ENCODE measurements around the gene SLC5A11. TPM values are rescaled to one million over a fixed set of nuclear protein-coding genes. Genes with fewer than 3 reads are reported as not detected.

SLC5A11 gene
- total RNA-seq, 1 experiment from 2014 or later = 0.22 TPM

GRCh38 chr16:24869033-24869432 is 23.3 kb downstream of the SLC5A11 start:
- no peaks in the 10 kb centered on the region for H3K79me1 ChIP-seq (ENCODE audit: insufficient read depth, low read depth, low read length, poor library complexity, severe bottlenecking)
- H3T11ph ChIP-seq (ENCODE audit: low read length) = no peak overlapping the region
- no peaks in the 10 kb centered on the region for H3K9me3 ChIP-seq (ENCODE audit: control insufficient read depth, low read depth, low read length)
- no peaks in the 10 kb centered on the region for H3K23me2 ChIP-seq (ENCODE audit: insufficient read length, low read depth, low read length, poor library complexity, severe bottlenecking)
- Mint-ChIP-seq H3K9me3 (peaks cover 4 to 5% of the 10 kb centered on the region in 2 experiments; a peak in 4 of 5 replicates), H3K4me1 (no peaks in the 10 kb centered on the region), H3K27me3 (ENCODE audit: low read depth) (no peaks in the 10 kb centered on the region; the same call in 1 of the 2 replicates), H3K36me3 (ENCODE audit: insufficient read depth in 1 of 3, low read depth in 3 of 3) (no peaks in the 10 kb centered on the region), H3K4me3 (no peak overlapping the region), H3K27ac (no peak overlapping the region)
- H4K5ac ChIP-seq (ENCODE audit: insufficient read length, low read depth, low read length) = no peak overlapping the region
- H3K23ac ChIP-seq (ENCODE audit: insufficient read length, low read depth, low read length) = no peak overlapping the region
- no peak overlapping the region for H2AK5ac ChIP-seq (ENCODE audit: insufficient read length, low read length)
- no peak overlapping the region for H3K9ac ChIP-seq (ENCODE audit: extremely low read depth, insufficient read length, low read length)
- H3K79me2 ChIP-seq (ENCODE audit: insufficient read depth, low read length) = no peaks in the 10 kb centered on the region
- H2BK15ac ChIP-seq (ENCODE audit: low read depth, low read length) = no peak overlapping the region
- no peak overlapping the region for H3K4ac ChIP-seq (ENCODE audit: low read depth, low read length)
- no peaks in the 10 kb centered on the region for H3K27me3 ChIP-seq (ENCODE audit: insufficient read depth, low read length)
- H2BK5ac ChIP-seq (ENCODE audit: insufficient read length, low read length) = no peak overlapping the region
- H4K91ac ChIP-seq (ENCODE audit: insufficient read length, low read depth, low read length) = no peak overlapping the region
- no CpG with 5 or more reads among the region's 8 CpGs for WGBS (ENCODE audit: extremely low coverage, insufficient read length, low lambda C conversion rate)
- TF ChIP-seq CTCF (conservative IDR thresholded peaks at IDR 0.05) = no peak
- H3K4me2 ChIP-seq (ENCODE audit: insufficient read depth, insufficient read length, low read length) = no peak overlapping the region
- no peak overlapping the region for H3K18ac ChIP-seq (ENCODE audit: insufficient read length, low read depth, low read length)
- H3K56ac ChIP-seq (ENCODE audit: insufficient read length, low read depth, low read length) = no peak overlapping the region
- no peaks in the 10 kb centered on the region for H4K20me1 ChIP-seq (ENCODE audit: control insufficient read depth, insufficient read depth, insufficient read length)
- no peak overlapping the region for H3K14ac ChIP-seq (ENCODE audit: insufficient read depth, low read length)
- H2AFZ ChIP-seq (ENCODE audit: low read length) = no peak overlapping the region
- H3K4me1 ChIP-seq (ENCODE audit: insufficient read depth, low read length) = no peaks in the 10 kb centered on the region
- no peak overlapping the region for H4K8ac ChIP-seq (replicated peaks; ENCODE audit: insufficient read length, low read depth, low read length)
- H2BK12ac ChIP-seq (ENCODE audit: insufficient read length, low read depth, low read length) = no peak overlapping the region
- H2BK20ac ChIP-seq (ENCODE audit: low read depth, low read length, poor library complexity, severe bottlenecking) = no peak overlapping the region
- no peak overlapping the region for H2BK120ac ChIP-seq (ENCODE audit: low read depth, low read length, poor library complexity, severe bottlenecking)
- DNase-seq = no peak
- H3K27ac ChIP-seq (ENCODE audit: insufficient read length, low read depth, low read length) = no peak overlapping the region

Measured in H9 (cell line).